SK-N-SH (cell line): ENCODE results near the gene GALK2. TPM values are rescaled to one million over a fixed set of nuclear protein-coding genes. Genes with fewer than 3 reads are reported as not detected.

ENCODE experiments used
- CTCF ChIA-PET: fragments of 300-600, 350-600 bp; formaldehyde crosslinking; extraction: SDS; loops from one replicate; lab custom pipeline; 2021; lab: Yijun Ruan, JAX
- POLR2A ChIA-PET: fragments of 350-600 bp; sonication (Branson Sonifier 250); formaldehyde crosslinking; extraction: SDS; loops from one replicate; lab custom pipeline; 2020; ENCODE audit warnings: antibody characterized with exemption, inconsistent platforms; lab: Yijun Ruan, JAX
- DNase-seq: peaks from one replicate; pipeline ENCODE4 v3.0.0; 2012
- H2AFZ ChIP-seq: fragments of 200-600 bp; sonication (generic); 2 replicates; pipeline ENCODE4 v1.8.1; 2016; ENCODE audit warnings: antibody characterized with exemption, mild to moderate bottlenecking, low read depth
- H3F3A ChIP-seq: fragments of 200-600 bp; sonication (generic); replicated peaks from 2 replicates; pipeline ENCODE3; 2016; ENCODE audit warnings: antibody characterized with exemption, mild to moderate bottlenecking; ENCODE audit not compliant: insufficient read depth
- H3K27ac ChIP-seq, 2 experiments: fragments of 200-500 bp in 1 of 2; fragments of 200-600 bp in 1 of 2; sonication (Bioruptor generic) in 1 of 2; sonication (generic), shearing (Covaris generic) in 1 of 2; 2 replicates each; pipeline versions ENCODE4 v1.5.1 to v1.6.1; 2014 to 2016; ENCODE audit warnings: low read depth in 2 of 2, inconsistent platforms in 1 of 2, low read length in 1 of 2, mild to moderate bottlenecking in 1 of 2, mixed read lengths in 1 of 2
- H3K27me3 ChIP-seq: fragments of 200-600 bp; sonication (generic), shearing (Covaris generic); 2 replicates; pipeline ENCODE4 v1.6.1; 2016; ENCODE audit warnings: mixed run types; ENCODE audit not compliant: insufficient read depth
- H3K36me3 ChIP-seq, 2 experiments: fragments of 200-500 bp in 1 of 2; fragments of 200-600 bp in 1 of 2; sonication (Bioruptor generic) in 1 of 2; sonication (generic) in 1 of 2; replicated peaks in 1 of 2; 2 replicates each; pipeline versions ENCODE3 to v1.5.1; 2014 to 2016; ENCODE audit warnings: low read length in 1 of 2, mild to moderate bottlenecking in 1 of 2; ENCODE audit not compliant: insufficient read depth in 2 of 2, control insufficient read depth in 1 of 2
- H3K4me1 ChIP-seq, 2 experiments: fragments of 200-500 bp in 1 of 2; fragments of 200-600 bp in 1 of 2; sonication (Bioruptor generic) in 1 of 2; sonication (generic), shearing (Covaris generic) in 1 of 2; 2 replicates each; pipeline versions ENCODE4 v1.5.1 to v1.6.1; 2014 to 2016; ENCODE audit warnings: low read depth in 1 of 2, low read length in 1 of 2, mixed run types in 1 of 2; ENCODE audit not compliant: insufficient read depth in 2 of 2, control insufficient read depth in 1 of 2
- H3K4me2 ChIP-seq: fragments of 200-600 bp; sonication (generic), shearing (Covaris generic); 2 replicates; pipeline ENCODE4 v1.6.1; 2017; ENCODE audit warnings: mixed run types
- H3K4me3 ChIP-seq, 2 experiments: fragments of 200-500 bp in 1 of 2; fragments of 200-600 bp in 1 of 2; sonication (Bioruptor generic) in 1 of 2; sonication (generic), shearing (Covaris generic) in 1 of 2; 2 replicates each; pipeline versions ENCODE4 v1.5.1 to v1.8.1; 2014 to 2016; ENCODE audit warnings: low read depth in 2 of 2, inconsistent platforms in 1 of 2, low read length in 1 of 2, mild to moderate bottlenecking in 1 of 2, mixed read lengths in 1 of 2, moderate library complexity in 1 of 2
- H3K79me2 ChIP-seq: fragments of 200-600 bp; sonication (generic); 2 replicates; pipeline ENCODE4 v1.8.1; 2017; ENCODE audit warnings: mild to moderate bottlenecking; ENCODE audit not compliant: insufficient read depth
- H3K9ac ChIP-seq: fragments of 200-600 bp; sonication (generic); 2 replicates; pipeline ENCODE4 v1.6.1; 2017; ENCODE audit warnings: mixed run types
- H3K9me2 ChIP-seq: fragments of 200-600 bp; sonication (generic); 2 replicates; pipeline ENCODE4 v1.6.1; 2017; ENCODE audit warnings: mixed run types
- H3K9me3 ChIP-seq: fragments of 200-600 bp; sonication (generic); 2 replicates; pipeline ENCODE4 v1.6.1; 2017; ENCODE audit warnings: mixed run types, mild to moderate bottlenecking, moderate library complexity
- H4K20me1 ChIP-seq: fragments of 200-600 bp; sonication (generic); 2 replicates; pipeline ENCODE4 v1.6.1; 2017; ENCODE audit warnings: mild to moderate bottlenecking, mixed run types; ENCODE audit not compliant: insufficient read depth
- EP300 ChIP-seq, 2 experiments: IDR thresholded peaks; 2 replicates each; pipeline versions ENCODE4 v1.4.0 to v1.6.1; 2012; ENCODE audit warnings: borderline replicate concordance in 1 of 2, low read depth in 1 of 2, low read length in 1 of 2
- EZH2phosphoT487 ChIP-seq: fragments of 200-600 bp; sonication (generic); IDR thresholded peaks from 2 replicates; pipeline ENCODE4 v1.6.1; 2017; ENCODE audit warnings: low read depth, mixed run types, mild to moderate bottlenecking, antibody characterized with exemption, moderate library complexity, borderline replicate concordance
- FOSL2 ChIP-seq: IDR thresholded peaks from 2 replicates; pipeline ENCODE4 v1.4.0; 2012; ENCODE audit warnings: low read depth, mild to moderate bottlenecking, moderate library complexity, borderline replicate concordance
- FOXM1 ChIP-seq: IDR thresholded peaks from 2 replicates; pipeline ENCODE4 v1.4.0; 2012; ENCODE audit warnings: low read depth, mild to moderate bottlenecking
- JUND ChIP-seq: IDR thresholded peaks from 2 replicates; pipeline ENCODE4 v1.4.0; 2012
- MEF2A ChIP-seq: IDR thresholded peaks from 2 replicates; pipeline ENCODE4 v1.4.0; 2012; ENCODE audit warnings: low read depth, borderline replicate concordance
- RCOR1 ChIP-seq: fragments of 150-350 bp; IDR thresholded peaks from 2 replicates; pipeline ENCODE4 v1.6.1; 2017; ENCODE audit warnings: antibody characterized with exemption, low read length
- SMC3 ChIP-seq: IDR thresholded peaks from 2 replicates; pipeline ENCODE4 v1.6.1; 2012; ENCODE audit warnings: low read depth, low read length, improper control_type of control experiment
- TCF12 ChIP-seq: IDR thresholded peaks from 2 replicates; pipeline ENCODE4 v1.4.0; 2012
- TEAD4 ChIP-seq: IDR thresholded peaks from 2 replicates; pipeline ENCODE4 v1.4.0; 2012; ENCODE audit warnings: mild to moderate bottlenecking, borderline replicate concordance; ENCODE audit not compliant: insufficient read depth
- YY1 ChIP-seq: IDR thresholded peaks from 2 replicates; pipeline ENCODE4 v1.4.0; 2012; ENCODE audit warnings: low read depth, mild to moderate bottlenecking
- WGBS: methylation state at CpG from one replicate; pipeline ENCODE4 v1.1.6; 2017; ENCODE audit warnings: low lambda C conversion rate; 5-methylcytosine and 5-hydroxymethylcytosine counted together
- polyA plus RNA-seq, 3 experiments: library from polyadenylated mRNA; depleted of rRNA; stranded (reverse); fragments of >200 nt; gene quantifications; 2 replicates each; pipeline ENCODE4 v1.2.3, GENCODE V29; 2012
- TF ChIP-seq, protein P1 (sequence below): fragments of 150-350 bp; IDR thresholded peaks from 2 replicates; pipeline ENCODE4 v1.6.1; 2016; ENCODE audit warnings: mild to moderate bottlenecking, low read depth, low read length
- TF ChIP-seq, protein P2 (sequence below): IDR thresholded peaks from 2 replicates; pipeline ENCODE4 v1.4.0; 2012; ENCODE audit warnings: low read depth, borderline replicate concordance

Gene GALK2
- polyA plus RNA-seq, 1 of the 3 experiments (the other 2 are of a cell fraction), result 19.0 TPM

- Histone ChIP-seq H3K9me3 (no peaks in the 10 kb centered on the region), H3K79me2 (0 out of 2 replicates have a peak, but pooled peaks cover 4% of the 10 kb centered on the region), H3K4me3 (no peak overlapping the region), H3K4me2 (no peak overlapping the region), H3K4me1 (no peaks in the 10 kb centered on the region), H3K9ac (no peak overlapping the region), H3F3A (no peaks in the 10 kb centered on the region), H3K27me3 (no peaks in the 10 kb centered on the region), H4K20me1 (no peaks in the 10 kb centered on the region), H3K9me2 (no peaks in the 10 kb centered on the region), H3K36me3 (peaks cover 0 to 8% of the 10 kb centered on the region in 2 experiments), H2AFZ (no peak overlapping the region), H3K27ac (no peak overlapping the region)
- POLR2A ChIA-PET, result no interaction called here
- DNase-seq, result no peak
- TF ChIP-seq, protein P1, sequence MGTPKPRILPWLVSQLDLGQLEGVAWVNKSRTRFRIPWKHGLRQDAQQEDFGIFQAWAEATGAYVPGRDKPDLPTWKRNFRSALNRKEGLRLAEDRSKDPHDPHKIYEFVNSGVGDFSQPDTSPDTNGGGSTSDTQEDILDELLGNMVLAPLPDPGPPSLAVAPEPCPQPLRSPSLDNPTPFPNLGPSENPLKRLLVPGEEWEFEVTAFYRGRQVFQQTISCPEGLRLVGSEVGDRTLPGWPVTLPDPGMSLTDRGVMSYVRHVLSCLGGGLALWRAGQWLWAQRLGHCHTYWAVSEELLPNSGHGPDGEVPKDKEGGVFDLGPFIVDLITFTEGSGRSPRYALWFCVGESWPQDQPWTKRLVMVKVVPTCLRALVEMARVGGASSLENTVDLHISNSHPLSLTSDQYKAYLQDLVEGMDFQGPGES, result no peak
- TF ChIP-seq YY1, result no peak
- CTCF ChIA-PET, result no interaction called here
- WGBS, result 90% methylated on average over 1 of the region's 1 CpG
Measured at GRCh38 chr15:49297584-49297983, 127.5 kb downstream of the GALK2 start.

DNA sequence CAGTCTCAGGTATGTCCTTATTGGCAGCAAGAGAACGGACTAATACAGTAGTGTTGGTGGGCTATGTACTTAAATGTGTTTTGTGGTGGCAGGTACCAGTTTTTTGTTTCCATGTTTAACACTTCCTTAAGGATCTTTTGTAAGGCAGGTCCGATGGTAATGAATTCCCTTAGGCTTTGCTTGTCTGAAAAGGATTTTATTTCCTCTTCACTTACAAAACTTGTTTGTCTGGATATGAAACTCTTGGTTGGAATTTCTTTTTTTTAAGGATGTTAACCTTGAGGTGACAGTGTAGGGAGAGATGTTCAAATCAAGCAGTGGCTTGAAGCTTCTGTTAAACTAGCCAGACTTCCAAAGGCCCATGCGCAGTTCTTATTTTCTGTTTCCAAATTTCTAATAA lies 130.8 kb downstream of the GALK2 start:
- no peak overlapping the region for H3K4me2 ChIP-seq
- POLR2A ChIA-PET, result no interaction called here
- H3K4me3 ChIP-seq, result no peak overlapping the region
- no peaks in the 10 kb centered on the region for H3K9me3 ChIP-seq
- no peak overlapping the region for H3K27ac ChIP-seq
- no peaks in the 10 kb centered on the region for H4K20me1 ChIP-seq
- no peaks in the 10 kb centered on the region for H3K4me1 ChIP-seq
- no peak overlapping the region for H3K9ac ChIP-seq
- H3K9me2 ChIP-seq, result no peaks in the 10 kb centered on the region
- H3K36me3 ChIP-seq, result peaks cover 14 to 16% of the 10 kb centered on the region in 2 experiments
- DNase-seq, result no peak
- WGBS, result 98% methylated on average over 3 of the region's 3 CpGs
- CTCF ChIA-PET, result no interaction called here
- TF ChIP-seq RCOR1 (no peak), FOSL2 (no peak), FOXM1 (no peak), TCF12 (no peak), EZH2phosphoT487 (no peak), MEF2A (no peak), TEAD4 (no peak), SMC3 (no peak), JUND (no peak), EP300 (IDR thresholded peaks at IDR 0.05; ENCODE audit: borderline replicate concordance in 1 of 2, low read depth in 1 of 2, low read length in 1 of 2) (no peak)
- TF ChIP-seq, protein P2, sequence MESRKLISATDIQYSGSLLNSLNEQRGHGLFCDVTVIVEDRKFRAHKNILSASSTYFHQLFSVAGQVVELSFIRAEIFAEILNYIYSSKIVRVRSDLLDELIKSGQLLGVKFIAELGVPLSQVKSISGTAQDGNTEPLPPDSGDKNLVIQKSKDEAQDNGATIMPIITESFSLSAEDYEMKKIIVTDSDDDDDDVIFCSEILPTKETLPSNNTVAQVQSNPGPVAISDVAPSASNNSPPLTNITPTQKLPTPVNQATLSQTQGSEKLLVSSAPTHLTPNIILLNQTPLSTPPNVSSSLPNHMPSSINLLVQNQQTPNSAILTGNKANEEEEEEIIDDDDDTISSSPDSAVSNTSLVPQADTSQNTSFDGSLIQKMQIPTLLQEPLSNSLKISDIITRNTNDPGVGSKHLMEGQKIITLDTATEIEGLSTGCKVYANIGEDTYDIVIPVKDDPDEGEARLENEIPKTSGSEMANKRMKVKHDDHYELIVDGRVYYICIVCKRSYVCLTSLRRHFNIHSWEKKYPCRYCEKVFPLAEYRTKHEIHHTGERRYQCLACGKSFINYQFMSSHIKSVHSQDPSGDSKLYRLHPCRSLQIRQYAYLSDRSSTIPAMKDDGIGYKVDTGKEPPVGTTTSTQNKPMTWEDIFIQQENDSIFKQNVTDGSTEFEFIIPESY, result no peak
- TF ChIP-seq, protein P1, result no peak
- TF ChIP-seq, all 33 proteins: peak for 0
- Histone ChIP-seq H2AFZ (no peak overlapping the region), H3K79me2 (0 out of 2 replicates have a peak, but pooled peaks cover 4% of the 10 kb centered on the region), H3K27me3 (no peaks in the 10 kb centered on the region), H3F3A (no peaks in the 10 kb centered on the region)
